NCI-H187 (cell line): ENCODE data around the gene HOXC9.

ENCODE experiments used
- DNase-seq, 2 experiments: peaks; one replicate each; lab custom pipeline; 2025; lab: John Stamatoyannopoulos, UW

The HOXC9 gene

DNA sequence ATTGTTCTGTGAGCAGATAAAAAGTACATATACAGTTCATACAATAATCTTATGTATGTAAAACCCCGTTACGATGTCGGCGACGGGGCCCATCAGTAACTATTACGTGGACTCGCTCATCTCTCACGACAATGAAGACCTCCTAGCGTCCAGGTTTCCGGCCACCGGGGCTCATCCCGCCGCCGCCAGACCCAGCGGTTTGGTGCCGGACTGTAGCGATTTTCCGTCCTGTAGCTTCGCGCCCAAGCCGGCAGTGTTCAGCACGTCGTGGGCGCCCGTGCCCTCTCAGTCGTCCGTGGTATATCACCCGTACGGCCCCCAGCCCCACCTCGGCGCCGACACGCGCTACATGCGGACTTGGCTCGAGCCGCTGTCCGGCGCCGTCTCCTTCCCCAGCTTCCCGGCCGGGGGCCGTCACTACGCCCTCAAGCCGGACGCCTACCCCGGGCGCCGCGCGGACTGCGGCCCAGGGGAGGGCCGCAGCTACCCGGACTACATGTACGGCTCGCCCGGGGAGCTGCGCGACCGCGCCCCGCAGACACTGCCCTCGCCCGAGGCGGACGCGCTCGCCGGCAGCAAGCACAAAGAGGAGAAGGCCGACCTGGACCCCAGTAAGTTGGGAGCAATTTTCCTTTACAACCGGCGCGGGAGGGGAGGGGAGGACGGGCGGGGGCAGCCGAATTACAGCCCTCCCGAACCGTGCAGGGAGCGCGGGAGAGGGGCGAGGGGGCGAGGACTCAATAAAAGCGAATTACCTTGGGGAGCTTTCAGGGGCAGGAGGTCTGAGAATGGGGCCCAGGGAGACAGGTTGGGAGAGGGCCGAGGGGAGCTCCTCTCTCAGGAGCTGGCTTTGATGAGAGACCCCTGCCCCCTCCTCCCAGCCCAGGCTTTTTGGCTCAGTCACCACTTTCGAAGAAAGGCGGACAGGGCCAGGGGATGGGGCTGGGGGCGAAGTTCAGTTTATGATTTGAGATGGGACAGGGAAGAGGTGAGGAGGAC is at the start of gene HOXC9:
Gene HOXC9, plus strand, starts transcription at position 46 of the 999 bp plus-strand sequence. Its CDS starts 28 bp downstream, at position 74.
- DNase-seq, result no peak

DNA sequence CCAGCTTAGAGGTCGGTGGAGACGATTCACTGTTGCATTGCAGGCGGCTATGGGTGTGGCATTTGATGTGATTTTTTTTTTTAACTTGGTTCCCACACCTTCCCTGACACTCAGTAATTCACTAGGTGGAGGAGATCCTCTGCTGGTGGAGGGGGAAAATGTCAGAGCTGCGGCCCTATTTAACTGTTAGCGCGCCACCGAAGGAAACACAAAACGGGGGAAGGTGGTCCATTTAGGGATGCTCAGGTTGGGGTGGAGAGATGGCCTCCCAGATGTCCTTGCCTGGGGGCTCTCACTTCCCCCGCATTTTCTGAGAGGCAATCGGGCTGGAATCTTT is 49.6 kb upstream of the HOXC9 start:
- no peak for DNase-seq

DNA sequence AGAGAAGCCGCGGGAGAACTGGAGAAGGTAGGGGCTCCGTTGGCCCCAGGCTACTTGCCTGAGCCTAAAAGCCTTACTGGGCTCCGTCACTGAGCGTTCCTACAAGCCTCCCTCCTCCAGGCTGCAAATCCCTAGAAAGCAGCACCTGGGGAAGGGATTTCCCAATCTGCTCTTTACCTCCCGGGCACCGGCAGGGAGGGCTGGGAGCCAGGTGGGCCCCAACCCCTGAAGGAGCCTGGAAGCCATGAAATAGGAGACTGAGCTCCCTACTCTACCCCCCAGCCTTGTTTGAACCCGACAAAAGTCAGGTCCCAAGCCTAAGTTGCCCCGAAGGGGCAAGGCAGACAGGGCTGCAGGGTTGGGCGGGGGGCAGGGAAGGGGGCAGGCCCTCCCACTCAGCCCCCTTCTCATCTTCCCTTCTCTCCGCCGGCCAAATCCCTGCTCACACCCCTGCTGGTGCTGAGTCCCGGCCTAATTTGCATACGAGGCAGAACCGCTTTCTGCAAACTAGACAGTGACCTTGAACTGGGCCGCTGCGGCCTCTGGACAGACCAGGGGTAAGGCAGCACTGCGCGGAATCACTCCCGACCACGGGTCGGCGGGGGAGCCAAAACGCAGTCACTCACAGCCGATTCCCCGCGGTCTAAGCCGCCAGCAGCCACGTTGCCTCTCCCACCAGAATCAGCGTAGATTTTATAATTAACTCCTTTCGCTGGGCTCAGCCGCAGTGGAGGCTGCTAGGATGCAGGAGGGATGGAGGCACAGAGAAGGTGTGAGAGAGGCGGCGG is 49.0 kb upstream of the HOXC9 start:
- no peak for DNase-seq

DNA sequence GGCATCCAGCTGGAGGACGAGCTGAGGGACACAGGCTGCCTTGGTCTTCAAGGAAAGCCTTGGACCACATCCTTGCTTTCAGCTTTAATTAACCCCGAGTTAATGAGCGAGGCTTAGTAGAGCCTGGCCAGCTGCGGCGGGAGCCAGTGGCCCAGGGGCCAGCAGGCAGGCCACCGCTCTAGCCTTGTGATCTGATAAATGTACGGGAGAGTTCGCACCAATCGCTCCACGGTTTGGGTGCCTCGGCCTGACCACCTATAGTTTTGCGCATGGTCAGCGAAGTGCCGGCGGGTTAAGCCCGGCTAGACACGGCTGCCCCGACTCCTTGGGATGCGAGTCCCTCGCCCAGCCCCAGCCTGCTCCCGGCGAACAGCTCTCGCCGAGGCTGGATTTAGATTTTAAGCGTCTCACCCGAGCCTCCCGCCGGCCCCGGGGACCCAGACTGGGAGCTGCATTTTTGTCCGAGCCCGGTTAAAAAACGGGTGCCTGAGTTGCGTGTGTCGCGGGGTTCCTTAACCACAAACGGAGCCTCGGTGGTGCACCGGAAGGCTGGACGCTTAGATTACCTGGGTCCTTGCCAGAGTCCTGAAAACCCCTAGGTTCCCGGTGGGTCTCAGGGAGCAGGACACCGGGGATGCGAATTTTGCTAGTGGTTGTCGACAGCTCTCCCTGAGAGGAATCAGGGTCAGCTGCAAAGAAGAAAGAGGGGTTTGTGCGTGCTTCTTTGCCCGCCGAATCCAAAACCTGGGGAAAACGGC is 48.2 kb upstream of the HOXC9 start:
- no peak for DNase-seq

DNA sequence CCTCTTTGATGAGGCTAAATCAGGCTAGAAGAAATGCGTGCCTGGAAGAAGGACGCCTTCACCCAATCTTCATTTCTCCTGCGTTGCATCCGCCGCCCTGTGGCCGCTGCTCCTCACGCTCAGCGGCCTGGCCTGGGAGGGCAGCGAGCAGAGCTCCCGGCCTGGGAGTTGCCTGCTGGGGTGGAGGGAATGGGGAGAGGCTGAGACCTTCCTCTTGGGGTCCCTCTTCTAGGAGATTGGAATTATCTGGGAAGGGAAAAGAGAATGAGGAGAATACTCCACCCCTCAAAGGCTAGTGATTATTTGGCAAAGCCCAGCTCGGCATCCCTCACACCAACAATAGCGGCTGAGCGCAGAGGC is 47.6 kb upstream of the HOXC9 start:
- DNase-seq, result no peak

DNA sequence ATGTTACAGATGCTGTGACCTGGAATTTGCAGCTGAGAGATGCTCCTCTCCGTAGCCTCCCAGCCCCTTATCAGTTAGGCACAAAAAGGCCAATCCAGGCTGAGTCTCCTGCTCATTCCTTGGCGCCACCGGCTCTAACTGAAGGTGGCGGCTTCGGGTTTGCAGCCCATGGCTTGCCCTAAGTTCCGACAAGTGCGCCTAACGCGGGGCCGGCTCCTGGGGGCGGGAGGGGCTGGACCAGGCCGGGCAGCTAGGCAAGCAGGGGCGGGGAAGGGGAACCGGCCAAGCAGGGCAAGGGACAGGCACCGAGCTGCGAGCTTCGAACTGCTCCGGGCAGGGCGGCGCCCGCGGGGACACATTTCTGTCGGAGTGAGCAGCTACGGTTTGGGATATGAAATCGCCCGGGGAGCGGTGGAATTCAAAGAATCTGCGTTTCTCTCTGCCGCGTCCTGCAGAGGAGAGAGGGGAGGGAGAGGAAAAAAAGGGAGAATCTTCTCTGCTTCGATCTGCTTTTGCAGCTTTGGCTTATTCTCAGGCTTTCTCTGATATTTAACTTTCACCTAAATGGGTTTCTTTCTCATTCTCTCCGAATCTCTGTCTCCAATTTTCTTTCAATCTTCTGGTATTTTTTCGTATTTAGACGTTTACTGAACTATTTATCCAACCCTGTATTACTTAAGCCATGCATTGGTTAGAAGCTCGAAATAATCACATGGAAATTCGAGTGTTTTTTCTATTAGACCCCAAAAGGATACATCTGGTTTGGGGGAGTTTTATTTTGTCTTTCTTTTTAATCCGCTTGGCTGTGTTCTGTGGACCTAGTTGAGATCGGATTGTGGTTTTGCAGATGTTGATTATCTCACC is 46.9 kb upstream of the HOXC9 start:
- no peak for DNase-seq

DNA sequence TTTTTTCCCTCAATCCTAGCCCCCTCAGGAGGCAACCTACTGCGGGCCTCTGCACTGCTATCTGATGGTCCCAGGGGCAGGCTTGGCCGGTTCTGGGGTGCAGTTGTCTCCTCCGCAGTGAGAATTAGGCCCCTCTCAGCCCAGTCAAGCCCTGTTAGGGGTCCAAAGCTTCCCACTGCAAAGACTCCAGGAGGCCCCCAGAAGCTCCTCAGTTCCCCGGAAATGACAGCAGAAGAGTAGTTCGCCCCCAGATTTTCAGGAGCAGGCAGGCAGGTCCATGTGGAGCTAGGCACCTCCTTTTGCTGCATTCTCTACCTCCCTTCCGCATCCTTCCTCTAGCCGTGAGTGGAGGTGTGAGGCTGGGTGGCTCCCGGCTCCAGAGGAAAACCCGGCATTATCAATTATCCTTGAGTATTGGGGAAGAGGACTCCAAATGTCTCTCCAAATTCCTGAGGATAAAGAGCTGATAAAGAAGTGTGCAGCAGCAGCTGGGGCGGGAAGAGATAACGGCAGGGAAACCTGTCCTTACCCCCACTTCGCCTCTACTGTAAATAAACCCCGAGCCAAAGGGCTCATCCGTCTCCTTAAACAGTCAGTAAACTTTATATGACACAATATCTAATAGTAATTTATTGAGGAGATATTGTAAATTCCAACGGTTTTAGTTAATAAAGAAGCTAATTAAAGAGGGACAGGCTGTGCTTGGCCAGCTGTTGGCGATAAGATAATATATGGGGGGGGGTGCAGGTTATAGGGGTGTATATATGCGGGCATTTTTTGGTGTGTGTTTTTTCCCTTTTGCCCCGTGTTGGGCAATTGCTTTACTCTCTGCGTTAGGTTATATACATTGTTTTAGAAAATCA is 45.9 kb upstream of the HOXC9 start:
- no peak for DNase-seq

DNA sequence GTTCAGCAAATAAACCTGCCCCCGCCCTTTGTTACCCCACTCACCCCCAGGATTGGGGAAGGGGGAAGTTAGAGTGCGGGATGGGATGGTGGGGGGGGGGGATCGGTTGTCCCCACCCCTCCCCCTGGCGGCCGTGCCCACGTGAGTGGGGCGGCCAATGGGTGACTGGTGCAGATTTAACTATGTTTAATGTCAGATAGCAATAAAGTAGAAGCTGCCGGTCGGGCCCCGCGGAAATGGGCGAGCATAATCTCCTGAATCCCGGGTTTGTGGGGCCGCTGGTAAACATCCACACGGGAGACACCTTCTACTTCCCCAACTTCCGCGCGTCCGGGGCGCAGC is 45.3 kb upstream of the HOXC9 start, which contains the start of gene HOXC12:
Gene HOXC12, plus strand, starts transcription at position 210 of the 342 bp plus-strand sequence. Its CDS starts 27 bp downstream, at position 237.
- DNase-seq, result no peak

DNA sequence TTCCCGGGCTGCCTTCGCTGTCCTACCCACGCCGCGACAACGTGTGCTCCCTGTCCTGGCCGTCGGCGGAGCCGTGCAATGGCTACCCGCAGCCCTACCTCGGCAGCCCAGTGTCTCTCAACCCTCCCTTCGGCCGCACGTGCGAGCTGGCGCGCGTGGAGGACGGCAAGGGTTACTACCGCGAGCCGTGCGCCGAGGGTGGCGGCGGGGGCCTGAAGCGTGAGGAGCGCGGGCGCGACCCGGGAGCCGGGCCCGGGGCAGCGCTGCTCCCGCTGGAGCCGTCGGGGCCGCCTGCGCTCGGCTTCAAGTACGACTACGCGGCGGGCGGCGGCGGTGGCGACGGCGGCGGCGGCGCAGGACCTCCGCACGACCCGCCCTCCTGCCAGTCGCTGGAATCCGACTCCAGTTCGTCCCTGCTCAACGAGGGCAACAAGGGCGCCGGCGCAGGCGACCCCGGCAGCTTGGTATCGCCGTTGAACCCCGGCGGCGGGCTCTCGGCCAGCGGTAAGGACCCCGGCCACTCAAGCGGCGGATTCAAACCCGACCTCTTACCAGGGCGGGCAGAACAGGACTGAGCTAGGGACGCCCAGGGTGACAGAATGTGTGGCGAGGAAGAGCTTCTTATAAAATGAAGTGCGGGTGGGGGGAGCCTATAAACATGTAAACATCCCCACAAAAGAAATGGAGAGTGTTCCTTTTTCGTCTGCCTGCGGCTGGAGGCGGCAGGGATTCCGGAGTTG is 44.8 kb upstream of the HOXC9 start:
- DNase-seq, result no peak

DNA sequence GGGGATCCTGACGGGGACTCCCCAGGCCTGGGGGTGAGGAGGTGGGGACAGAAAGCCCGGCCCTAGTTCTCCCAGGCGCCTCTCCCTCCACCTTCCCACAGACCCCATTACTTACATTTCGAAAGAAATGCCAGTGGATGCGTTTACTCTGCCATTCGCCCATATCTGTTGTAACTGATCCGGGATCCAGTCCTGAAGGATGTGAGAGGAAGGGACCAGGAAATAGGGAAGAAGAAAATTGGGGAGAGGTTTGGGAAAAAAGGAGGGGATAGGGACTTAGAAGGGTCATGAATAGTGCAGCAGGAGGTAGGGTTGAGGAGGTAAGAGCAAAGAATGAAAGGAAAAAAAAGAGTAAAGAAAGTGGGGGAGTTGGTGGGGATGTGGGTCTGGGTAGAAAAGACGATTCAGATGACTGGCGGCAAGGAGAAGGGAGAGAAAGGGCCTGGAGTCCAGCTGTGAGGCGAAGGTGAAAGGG is 44.1 kb upstream of the HOXC9 start:
- DNase-seq, result no peak

DNA sequence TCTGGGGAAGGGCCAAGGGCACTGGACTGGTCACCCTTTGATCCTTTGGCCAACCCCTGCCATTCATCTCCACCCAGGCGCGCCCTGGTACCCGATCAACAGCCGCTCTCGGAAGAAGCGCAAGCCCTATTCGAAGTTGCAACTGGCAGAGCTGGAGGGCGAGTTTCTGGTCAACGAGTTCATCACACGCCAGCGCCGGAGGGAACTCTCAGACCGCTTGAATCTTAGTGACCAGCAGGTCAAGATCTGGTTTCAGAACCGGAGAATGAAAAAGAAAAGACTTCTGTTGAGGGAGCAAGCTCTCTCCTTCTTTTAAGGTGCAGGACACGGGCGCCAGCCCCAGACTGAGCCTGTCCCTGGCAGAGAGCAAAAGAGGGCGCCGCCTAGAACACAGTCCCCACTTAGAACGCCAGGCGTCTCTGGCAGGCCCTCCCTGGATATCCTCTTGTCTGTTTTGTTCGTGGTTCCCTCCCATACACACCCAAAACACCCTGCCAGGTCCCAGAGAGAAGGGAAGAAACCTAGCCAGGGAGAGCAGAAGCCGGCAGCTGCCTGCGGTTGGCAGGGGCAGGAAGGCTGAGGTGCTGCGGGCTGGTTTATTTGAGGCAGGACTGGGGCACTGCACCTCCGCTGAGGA is 43.6 kb upstream of the HOXC9 start:
- no peak for DNase-seq

DNA sequence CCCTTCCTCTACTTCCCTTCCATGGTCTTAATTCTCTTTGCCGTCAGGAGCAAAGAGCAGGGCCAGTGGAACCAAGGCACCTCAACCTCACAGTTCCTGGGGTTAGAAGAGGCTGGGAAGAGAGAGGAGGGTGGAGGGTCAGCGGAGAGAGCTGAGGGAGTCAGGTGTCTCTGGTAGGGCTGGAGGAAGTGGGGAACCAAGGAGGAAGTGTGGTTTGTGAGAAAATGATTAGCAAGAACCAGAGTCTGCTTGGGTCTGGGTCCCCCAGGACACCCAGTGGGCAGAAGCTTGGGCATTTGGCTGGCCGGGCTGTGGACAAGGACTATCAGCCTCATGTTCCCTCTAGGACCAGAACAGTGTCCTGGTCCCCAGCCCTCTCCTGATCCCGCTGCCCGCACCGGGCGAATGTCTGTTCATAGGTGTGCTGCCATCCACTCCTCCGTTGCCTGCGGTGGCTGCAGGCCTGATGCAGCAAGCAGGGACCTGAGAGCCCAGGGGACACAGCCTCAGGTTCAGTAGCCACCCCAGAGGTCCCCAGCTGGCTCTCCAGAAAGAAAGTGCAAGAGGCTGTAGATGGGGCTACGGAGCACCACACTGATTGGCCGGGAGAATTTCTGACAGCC is 42.9 kb upstream of the HOXC9 start:
- DNase-seq, result no peak

DNA sequence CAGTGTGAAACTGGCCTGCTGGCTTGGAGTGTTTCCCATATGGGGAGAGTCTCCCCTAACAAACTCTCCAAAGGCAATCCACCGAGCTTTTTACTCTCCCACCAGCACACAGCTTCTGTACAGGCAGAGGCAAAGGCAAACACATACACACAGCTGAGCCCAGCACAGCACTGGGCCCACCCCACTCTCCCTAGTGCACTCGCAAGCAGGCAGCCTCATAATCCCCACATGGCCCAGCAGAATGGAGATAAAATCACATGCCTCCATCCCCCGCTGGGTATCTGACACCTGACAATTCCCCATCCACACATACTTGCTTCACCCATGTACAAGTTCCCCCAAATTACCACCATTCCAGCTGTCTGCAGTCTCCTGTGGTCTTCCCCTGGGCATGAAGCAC is 41.8 kb upstream of the HOXC9 start:
- no peak for DNase-seq

DNA sequence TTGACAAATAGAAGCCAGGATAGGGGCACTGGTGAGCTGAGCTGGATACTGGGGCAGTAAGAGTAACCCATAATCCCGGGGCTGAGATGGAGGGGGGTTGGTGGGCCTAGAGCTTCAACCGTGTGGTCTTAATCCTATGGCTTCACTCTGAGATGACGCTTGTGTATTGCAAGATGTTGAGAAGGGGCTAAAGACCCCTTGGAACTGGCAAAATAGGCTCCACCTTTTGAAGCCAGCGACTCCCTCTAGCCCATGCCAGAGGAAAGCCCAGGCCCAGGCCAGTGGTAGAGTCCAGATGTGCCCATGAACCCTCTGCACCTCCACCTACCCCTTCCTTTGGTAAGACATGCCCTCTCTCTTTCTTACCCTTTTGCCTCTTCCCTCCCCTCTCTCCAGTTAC is 40.6 kb upstream of the HOXC9 start:
- DNase-seq, result no peak

DNA sequence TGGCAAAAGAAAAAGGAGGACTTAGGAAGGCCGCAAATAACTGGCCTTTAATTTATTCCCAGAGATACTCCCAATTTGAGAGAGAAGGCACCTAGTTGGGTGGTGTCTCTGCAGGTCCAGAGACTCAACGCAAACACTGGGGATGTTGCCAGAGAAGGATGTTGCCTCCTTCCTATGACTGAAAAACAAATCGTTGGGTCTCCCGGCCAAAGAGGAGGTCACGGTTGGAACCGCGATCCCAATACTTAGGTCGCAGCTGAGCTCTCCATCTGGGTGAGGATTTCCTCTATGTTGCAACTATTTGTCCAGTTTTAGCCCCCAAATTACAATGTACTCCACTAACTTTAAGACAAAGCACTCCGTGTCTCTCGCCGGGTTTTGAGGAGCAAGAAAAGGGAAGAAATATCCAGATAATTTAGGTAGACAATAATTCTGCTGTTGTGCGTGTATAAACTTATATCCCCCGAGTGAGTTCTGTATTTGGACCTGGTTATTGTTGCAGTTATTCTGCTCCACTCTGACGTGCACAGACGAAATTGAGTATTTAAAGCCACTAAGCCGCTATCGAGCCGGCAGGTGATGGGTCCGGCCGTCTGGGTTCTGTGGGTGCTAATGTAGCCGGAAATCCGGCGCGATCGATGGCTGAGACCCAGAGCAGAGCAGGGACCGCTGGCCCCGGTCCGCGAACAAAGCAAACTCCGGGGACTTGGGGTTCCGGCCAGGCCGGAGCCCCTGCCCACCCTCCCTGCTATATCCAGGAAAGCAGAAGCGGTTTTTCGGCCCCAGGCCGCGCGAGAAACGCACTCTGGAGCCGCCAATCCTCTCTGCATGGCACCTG is 39.6 kb upstream of the HOXC9 start:
- DNase-seq, result no peak

DNA sequence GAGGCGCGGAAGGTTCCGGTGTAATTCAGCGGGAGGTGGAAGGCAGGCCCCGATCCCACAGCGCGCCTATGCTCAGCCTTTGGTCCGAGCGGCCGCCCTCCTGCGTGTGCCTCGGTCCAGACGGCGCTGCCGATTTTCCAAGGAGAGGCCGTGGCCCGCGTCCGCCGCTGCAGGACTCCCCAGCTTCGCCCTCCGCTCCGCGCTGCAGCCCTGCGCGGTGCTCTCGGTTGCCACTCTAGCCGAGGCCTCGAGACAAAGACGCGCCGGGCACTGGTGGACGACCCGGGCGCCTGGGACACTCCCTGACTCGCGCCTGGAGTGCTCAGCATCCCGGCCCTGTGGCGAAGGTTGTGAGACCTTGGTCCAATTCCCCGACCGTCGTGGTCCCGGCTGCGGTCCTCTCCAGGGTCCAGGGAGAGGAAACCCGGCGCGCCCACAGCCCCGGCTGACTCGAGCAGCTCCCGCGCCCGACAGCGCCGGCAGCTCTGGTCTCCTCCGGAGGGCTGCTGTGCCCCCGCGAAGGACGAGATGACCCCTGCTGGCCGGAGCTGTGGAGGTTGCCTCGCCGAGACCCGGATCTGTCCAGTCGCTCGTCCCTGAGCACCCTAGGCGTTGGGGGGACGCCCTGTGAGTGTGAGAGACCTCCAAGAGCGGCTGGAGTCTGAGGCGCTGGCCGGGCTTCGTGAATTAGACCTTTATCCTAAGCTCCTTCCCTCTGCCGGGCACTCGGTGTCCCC is 38.8 kb upstream of the HOXC9 start:
- no peak for DNase-seq

DNA sequence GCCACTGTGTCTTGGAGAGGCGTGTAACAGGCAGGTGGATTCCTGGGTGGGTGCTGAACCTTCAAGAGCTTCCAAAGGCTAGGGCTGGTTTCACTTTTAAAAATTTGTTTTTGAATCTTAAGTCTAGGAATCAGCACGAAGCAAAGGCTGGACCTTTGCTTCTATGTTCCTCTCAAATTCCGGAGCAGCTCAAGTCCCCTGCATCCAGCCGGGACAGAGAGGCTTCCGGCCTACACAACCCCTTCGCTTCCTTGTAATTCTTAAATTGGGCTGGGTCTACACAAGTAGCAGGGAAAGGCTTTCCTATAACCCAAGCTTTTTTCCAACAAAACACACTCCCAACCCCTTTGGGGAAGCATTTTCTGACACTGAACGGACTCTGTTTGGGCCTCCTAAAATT is 37.0 kb upstream of the HOXC9 start:
- no peak for DNase-seq
